Measurements from ENCODE around the gene MPND. TPM values are rescaled to one million over a fixed set of nuclear protein-coding genes. Genes with fewer than 3 reads are reported as not detected.

MPND gene
- total and polyA plus RNA-seq, 12 donors, result 15.2 to 26.6 (median 20.9) TPM

DNA sequence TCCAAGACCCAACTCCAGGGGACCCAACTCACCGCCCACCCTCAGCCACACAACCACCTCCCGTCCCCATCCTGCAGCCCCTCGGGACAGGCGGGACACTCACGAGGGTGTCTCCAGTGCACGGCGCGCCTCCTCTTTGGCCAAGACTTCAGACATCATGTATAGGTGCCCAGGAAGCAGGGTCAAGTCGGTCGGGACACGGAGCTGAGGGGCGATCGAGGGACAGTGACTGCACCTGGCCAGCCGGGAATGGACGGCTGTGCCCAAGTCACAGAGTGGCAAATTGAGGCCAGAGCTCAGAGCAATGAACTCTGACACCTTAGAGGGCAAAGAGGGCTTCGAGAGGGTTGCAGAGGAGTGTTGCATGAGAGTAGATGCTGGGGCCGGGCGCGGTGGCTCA is 13.5 kb upstream of the MPND start:
- H3K36me3 ChIP-seq, result no peaks in the 10 kb centered on the region
- intact Hi-C loops (cut with DNase I), result loop anchor here in 2 of 10 donors (5.0 to 10.0 kb wide), 2 partner anchors 55 to 72 kb away; partner anchors contain the start of genes CHAF1A (in 1 of the 2), SH3GL1 (in 1 of the 2) and SHD (in 1 of the 2)
- WGBS, 2 donors, result 95 to 97% methylated on average over 19 of the region's 19 CpGs
- TF ChIP-seq, protein P1, sequence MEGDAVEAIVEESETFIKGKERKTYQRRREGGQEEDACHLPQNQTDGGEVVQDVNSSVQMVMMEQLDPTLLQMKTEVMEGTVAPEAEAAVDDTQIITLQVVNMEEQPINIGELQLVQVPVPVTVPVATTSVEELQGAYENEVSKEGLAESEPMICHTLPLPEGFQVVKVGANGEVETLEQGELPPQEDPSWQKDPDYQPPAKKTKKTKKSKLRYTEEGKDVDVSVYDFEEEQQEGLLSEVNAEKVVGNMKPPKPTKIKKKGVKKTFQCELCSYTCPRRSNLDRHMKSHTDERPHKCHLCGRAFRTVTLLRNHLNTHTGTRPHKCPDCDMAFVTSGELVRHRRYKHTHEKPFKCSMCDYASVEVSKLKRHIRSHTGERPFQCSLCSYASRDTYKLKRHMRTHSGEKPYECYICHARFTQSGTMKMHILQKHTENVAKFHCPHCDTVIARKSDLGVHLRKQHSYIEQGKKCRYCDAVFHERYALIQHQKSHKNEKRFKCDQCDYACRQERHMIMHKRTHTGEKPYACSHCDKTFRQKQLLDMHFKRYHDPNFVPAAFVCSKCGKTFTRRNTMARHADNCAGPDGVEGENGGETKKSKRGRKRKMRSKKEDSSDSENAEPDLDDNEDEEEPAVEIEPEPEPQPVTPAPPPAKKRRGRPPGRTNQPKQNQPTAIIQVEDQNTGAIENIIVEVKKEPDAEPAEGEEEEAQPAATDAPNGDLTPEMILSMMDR (IDR thresholded peaks at IDR 0.05), result no peak
- no peak overlapping the region for H3K27ac ChIP-seq
- DNase-seq (no peak), ATAC-seq (no peak)
- H3K4me1 ChIP-seq, result peaks cover 0 to 24% (median 21%) of the 10 kb centered on the region in 9 donors
- no peaks in the 10 kb centered on the region for H3K9me3 ChIP-seq
- H3K4me3 ChIP-seq, result no peak overlapping the region
- H3K27me3 ChIP-seq, result peaks cover 0 to 16% (median 0%) of the 10 kb centered on the region in 7 donors

DNA sequence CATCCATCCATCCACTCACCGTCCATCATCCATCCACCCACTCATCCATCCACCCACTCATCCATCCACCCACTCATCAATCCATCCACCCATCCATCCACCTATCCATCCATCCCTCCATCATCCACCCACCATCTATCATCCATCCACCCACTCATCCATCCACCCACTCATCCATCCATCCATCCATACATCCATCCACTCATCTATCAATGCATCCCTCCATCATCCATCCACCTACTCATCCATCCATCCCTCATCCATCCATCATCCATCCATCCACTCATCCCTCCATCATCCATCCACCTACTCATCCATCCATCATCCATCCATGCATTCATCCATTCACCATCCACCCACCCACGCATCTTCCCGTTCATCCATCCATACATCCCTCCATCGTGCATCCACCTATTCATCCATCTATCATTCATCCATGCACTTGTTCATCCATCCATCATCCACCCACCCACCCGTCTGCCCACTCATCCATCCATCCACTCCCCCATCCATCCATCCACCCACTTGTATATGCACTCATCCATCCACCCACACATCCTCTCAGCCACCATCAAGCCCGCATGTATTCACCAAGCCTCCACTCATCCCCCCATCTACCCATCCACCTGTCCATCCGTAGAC is 8.3 kb upstream of the MPND start:
- Histone ChIP-seq H3K9me3 (no peaks in the 10 kb centered on the region), H3K4me1 (peaks cover 0 to 16% (median 14%) of the 10 kb centered on the region in 9 donors), H3K27ac (no peak overlapping the region), H3K4me3 (no peak overlapping the region), H3K36me3 (no peaks in the 10 kb centered on the region), H3K27me3 (no peaks in the 10 kb centered on the region)
- ATAC-seq, result no peak
- 94 to 98% methylated on average over 7 of the region's 7 CpGs for WGBS, 2 donors
- TF ChIP-seq, protein P1 (IDR thresholded peaks at IDR 0.05), result no peak
- intact Hi-C loops (cut with DNase I), result no loop called here
- DNase-seq, result no peak

DNA sequence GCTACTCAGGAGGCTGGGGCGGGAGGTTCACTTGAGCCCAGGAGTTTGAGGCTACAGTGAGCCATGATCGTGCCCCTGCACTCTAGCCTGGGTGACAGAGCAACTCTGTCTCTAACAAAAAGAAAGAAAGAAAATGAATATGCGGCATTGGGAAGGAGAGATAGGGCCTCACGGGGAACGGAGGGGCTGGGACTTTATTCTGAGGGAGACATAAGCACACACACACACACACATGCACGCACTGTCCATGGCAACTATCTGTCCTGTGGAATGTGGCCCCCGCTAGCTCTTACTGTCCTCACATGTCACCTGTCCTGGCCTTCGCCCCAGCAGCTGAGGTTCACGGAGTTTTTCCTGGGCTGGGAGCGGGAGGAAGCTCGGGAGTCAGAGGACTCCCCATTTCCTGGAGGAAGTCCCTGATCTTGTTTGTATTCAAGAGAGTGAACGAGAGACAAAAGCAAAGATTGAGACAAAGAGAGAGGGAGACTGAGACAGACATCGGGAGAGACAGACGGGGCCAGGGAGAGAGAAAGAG is 5.4 kb upstream of the MPND start:
- 9 to 11% methylated on average over 14 of the region's 14 CpGs for WGBS, 2 donors
- Histone ChIP-seq H3K36me3 (no peaks in the 10 kb centered on the region), H3K27ac (peak overlapping the region in 8 of 10 donors; percentile 33 to 77 (median 62)), H3K4me1 (peaks cover 3 to 25% (median 20%) of the 10 kb centered on the region in 9 donors), H3K27me3 (no peaks in the 10 kb centered on the region), H3K9me3 (no peaks in the 10 kb centered on the region), H3K4me3 (peak overlapping the region; percentile 21 to 58 (median 48))
- intact Hi-C loops (cut with DNase I), result no loop called here
- TF ChIP-seq, protein P1 (IDR thresholded peaks at IDR 0.05), result no peak
- DNase-seq (no peak), ATAC-seq (no peak)

DNA sequence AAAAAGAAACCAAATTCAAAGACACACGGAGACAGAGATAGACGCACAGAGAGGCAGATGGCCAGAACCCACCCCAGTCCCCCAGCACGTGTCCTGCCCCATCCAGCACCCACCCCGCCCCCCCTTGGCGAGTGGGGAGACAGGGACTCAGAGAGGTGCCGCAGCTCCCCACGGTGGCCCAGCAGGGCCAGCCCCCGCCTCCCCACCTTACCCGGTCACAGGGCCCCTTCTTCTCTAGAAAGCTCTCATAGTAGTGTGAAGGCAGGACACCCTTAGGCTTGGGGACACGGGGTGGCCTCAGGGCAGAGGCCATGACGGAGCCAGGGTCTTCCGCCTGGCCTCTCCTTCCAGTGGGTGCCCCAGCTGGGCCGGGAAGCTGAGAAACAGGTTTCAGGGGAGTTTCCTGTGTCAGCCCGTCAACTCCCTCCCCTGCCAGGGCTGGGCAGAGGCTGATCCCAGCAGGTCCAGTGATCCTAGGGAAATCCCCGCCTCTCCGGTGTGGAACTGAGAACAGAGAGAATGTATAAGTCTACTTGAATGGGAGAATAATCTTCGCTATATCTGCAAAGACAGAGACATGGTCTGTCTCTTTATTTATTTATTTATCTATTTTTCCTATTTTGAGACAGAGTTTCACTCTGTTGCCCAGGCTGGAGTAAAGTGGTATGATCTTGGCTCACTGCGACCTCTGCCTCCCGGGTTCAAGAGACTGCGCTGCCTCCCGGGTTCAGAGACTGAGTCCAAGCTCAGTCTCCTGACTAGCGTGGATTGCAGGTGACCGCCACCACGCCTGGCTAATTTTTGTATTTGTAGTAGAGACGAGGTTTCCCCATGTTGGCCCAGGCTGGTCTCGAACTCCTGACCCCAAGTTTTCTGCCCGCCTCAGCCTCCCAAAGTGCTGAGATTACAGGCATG is 4.7 kb upstream of the MPND start, which contains the start of gene STAP2:
Gene STAP2 (minus strand): TSS at position 387 of the 915 bp plus-strand sequence. CDS start 74 bp downstream, at position 313.
- 48 to 54% methylated on average over 27 of the region's 27 CpGs for WGBS, 2 donors
- intact Hi-C loops (cut with DNase I), result no loop called here
- no peak for DNase-seq
- no peaks in the 10 kb centered on the region for H3K36me3 ChIP-seq
- peaks cover 3 to 25% (median 20%) of the 10 kb centered on the region in 9 donors for H3K4me1 ChIP-seq
- peak within 1 kb of the TSS; percentile 21 to 58 (median 48) for H3K4me3 ChIP-seq
- H3K27me3 ChIP-seq, result no peaks in the 10 kb centered on the region
- ATAC-seq, result no peak
- H3K27ac ChIP-seq, result peak within 1 kb of the TSS in 8 of 10 donors; percentile 33 to 77 (median 62)
- TF ChIP-seq, protein P1 (IDR thresholded peaks at IDR 0.05), result no peak
- no peaks in the 10 kb centered on the region for H3K9me3 ChIP-seq

Data from heart right ventricle (tissue), 16 donors.